Left ventricle myocardium inferior (tissue), 1 donor: ENCODE data around the gene STAC3. TPM values are rescaled to one million over a fixed set of nuclear protein-coding genes. Genes with fewer than 3 reads are reported as not detected.

ENCODE experiments used
- DNase-seq: peaks from one replicate; pipeline ENCODE4 v3.0.0-alpha.2; 2020
- H3K27ac ChIP-seq: fragments of 200-600 bp; replicated peaks from 2 replicates; pipeline ENCODE4 v1.8.0; 2021
- H3K27me3 ChIP-seq: fragments of 200-600 bp; 2 replicates; pipeline ENCODE4 v1.8.0; 2021; ENCODE audit warnings: low read depth
- H3K36me3 ChIP-seq: fragments of 200-600 bp; 2 replicates; pipeline ENCODE4 v1.8.0; 2021
- H3K4me1 ChIP-seq: fragments of 200-600 bp; 2 replicates; pipeline ENCODE4 v1.8.0; 2021
- H3K4me3 ChIP-seq: fragments of 200-600 bp; 2 replicates; pipeline ENCODE4 v1.8.0; 2021; ENCODE audit warnings: mild to moderate bottlenecking, moderate library complexity
- H3K9me3 ChIP-seq: fragments of 200-600 bp; replicated peaks from 2 replicates; pipeline ENCODE4 v1.8.0; 2021
- intact Hi-C: fragments of 100-400 bp; cut with micrococcal nuclease; formaldehyde crosslinking; loops from one replicate; pipeline ENCODE4 v1.11.0; 2022
- total RNA-seq: library from RNA; stranded (reverse); fragmentation: NEBNext Ultra II Directional; extraction: Animal tissue kit (Norgen Biotek cat#: 25700); gene quantifications from one replicate; pipeline ENCODE4 v1.2.1, GENCODE V29; 2021
- TF ChIP-seq, protein P1 (sequence below): fragments of 200-600 bp; IDR thresholded peaks from 2 replicates; pipeline ENCODE4 v1.8.0; 2021; ENCODE audit warnings: antibody characterized with exemption, mild to moderate bottlenecking, borderline replicate concordance
- donor health status: DM: no; HTN: yes; CAD: no; lungs with severe emphysema.

Gene STAC3
- total RNA-seq, 1 donor from 2014 or later, result 0.69 TPM

DNA sequence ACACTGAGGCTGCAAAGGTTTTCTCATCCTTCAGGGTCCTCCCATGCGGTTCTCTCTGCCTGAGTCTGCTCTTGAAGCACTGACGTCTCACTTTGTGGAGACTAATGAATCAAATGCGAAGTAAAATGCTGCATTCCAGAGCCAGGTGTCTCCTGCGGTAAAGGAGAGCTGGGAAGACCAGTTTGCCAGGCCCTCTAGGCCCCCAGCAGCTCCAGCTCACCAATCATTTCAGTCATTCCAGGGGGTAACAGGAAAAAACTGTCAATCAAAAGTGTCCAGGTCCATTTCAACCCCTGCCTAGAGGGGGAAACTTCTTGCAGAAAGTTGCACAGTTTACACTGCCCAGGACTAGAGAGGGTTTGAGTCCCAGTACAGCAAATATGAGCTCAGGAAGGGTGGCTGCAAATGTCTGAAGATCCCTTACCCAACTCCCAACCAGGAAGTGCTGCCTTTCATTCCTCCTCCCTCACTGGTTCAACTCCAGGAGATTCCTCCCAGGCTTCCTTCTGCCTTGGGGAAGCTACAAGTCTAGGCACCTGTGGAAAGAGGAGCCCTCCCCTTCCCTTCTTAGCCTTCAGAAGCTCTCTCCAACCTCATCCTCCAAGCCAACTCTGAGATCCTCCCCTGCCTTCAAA, 37.1 kb downstream of the STAC3 start:
- peaks cover 61% of the 10 kb centered on the region for H3K4me1 ChIP-seq
- H3K27ac ChIP-seq, result peak overlapping the region; percentile 29

GRCh38 chr12:57213058-57213715, 37.8 kb downstream of the STAC3 start:
- H3K36me3 ChIP-seq, result peaks cover 35% of the 10 kb centered on the region
- TF ChIP-seq, protein P1, sequence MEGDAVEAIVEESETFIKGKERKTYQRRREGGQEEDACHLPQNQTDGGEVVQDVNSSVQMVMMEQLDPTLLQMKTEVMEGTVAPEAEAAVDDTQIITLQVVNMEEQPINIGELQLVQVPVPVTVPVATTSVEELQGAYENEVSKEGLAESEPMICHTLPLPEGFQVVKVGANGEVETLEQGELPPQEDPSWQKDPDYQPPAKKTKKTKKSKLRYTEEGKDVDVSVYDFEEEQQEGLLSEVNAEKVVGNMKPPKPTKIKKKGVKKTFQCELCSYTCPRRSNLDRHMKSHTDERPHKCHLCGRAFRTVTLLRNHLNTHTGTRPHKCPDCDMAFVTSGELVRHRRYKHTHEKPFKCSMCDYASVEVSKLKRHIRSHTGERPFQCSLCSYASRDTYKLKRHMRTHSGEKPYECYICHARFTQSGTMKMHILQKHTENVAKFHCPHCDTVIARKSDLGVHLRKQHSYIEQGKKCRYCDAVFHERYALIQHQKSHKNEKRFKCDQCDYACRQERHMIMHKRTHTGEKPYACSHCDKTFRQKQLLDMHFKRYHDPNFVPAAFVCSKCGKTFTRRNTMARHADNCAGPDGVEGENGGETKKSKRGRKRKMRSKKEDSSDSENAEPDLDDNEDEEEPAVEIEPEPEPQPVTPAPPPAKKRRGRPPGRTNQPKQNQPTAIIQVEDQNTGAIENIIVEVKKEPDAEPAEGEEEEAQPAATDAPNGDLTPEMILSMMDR, result peak; percentile 94
- peak overlapping the region; percentile 53 for H3K27ac ChIP-seq
- DNase-seq, result peak; percentile 87
- peaks cover 37% of the 10 kb centered on the region for H3K27me3 ChIP-seq
- H3K4me3 ChIP-seq, result no peak overlapping the region
- no peaks in the 10 kb centered on the region for H3K9me3 ChIP-seq
- intact Hi-C loops, result no loop called here
- peaks cover 68% of the 10 kb centered on the region for H3K4me1 ChIP-seq

More for the DNA sequence above, 37.1 kb downstream of the STAC3 start:
- no peak for DNase-seq
- TF ChIP-seq, protein P1, result no peak
- H3K27me3 ChIP-seq, result peaks cover 44% of the 10 kb centered on the region
- intact Hi-C loops, result no loop called here
- peaks cover 34% of the 10 kb centered on the region for H3K36me3 ChIP-seq
- no peaks in the 10 kb centered on the region for H3K9me3 ChIP-seq
- H3K4me3 ChIP-seq, result no peak overlapping the region

DNA sequence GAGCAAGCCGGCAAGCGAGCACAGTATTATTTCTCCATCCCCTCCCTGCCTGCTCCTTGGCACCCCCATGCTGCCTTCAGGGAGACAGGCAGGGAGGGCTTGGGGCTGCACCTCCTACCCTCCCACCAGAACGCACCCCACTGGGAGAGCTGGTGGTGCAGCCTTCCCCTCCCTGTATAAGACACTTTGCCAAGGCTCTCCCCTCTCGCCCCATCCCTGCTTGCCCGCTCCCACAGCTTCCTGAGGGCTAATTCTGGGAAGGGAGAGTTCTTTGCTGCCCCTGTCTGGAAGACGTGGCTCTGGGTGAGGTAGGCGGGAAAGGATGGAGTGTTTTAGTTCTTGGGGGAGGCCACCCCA, 38.3 kb downstream of the STAC3 start:
- intact Hi-C loops, result no loop called here
- Histone ChIP-seq H3K36me3 (peaks cover 40% of the 10 kb centered on the region), H3K4me3 (no peak overlapping the region), H3K4me1 (peaks cover 72% of the 10 kb centered on the region), H3K9me3 (no peaks in the 10 kb centered on the region), H3K27me3 (peaks cover 32% of the 10 kb centered on the region), H3K27ac (peak overlapping the region; percentile 53)
- TF ChIP-seq, protein P1, result no peak
- no peak for DNase-seq

DNA sequence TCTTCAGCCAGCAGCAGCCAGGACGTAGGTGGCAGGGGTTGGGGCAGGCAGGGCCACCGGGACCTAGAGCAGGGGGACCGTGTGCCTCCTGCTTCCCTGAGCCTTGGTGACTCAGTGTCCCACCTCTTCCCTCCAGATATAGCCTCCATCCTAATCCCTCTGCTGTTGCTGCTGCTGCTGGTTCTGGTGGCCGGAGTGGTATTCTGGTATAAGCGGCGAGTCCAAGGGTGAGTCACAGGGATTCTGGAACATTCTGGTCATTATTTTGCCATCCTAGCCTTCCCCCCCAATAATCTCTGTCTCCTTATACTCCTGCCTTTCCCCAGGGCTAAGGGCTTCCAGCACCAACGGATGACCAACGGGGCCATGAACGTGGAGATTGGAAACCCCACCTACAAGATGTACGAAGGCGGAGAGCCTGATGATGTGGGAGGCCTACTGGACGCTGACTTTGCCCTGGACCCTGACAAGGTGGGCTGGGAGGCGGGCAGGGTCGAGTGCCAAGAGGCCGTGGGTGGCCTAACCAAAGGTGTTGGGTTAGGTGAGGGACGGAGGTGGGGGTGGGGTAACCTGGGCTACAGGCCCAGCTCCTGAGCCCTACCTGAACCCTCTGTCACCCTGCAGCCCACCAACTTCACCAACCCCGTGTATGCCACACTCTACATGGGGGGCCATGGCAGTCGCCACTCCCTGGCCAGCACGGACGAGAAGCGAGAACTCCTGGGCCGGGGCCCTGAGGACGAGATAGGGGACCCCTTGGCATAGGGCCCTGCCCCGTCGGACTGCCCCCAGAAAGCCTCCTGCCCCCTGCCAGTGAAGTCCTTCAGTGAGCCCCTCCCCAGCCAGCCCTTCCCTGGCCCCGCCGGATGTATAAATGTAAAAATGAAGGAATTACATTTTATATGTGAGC, 38.9 kb downstream of the STAC3 start:
- Histone ChIP-seq H3K27me3 (peaks cover 25% of the 10 kb centered on the region), H3K9me3 (no peaks in the 10 kb centered on the region), H3K4me3 (no peak overlapping the region), H3K27ac (peak overlapping the region; percentile 53), H3K36me3 (peaks cover 45% of the 10 kb centered on the region), H3K4me1 (peaks cover 70% of the 10 kb centered on the region)
- intact Hi-C loops, result no loop called here
- TF ChIP-seq, protein P1, result no peak
- no peak for DNase-seq

DNA sequence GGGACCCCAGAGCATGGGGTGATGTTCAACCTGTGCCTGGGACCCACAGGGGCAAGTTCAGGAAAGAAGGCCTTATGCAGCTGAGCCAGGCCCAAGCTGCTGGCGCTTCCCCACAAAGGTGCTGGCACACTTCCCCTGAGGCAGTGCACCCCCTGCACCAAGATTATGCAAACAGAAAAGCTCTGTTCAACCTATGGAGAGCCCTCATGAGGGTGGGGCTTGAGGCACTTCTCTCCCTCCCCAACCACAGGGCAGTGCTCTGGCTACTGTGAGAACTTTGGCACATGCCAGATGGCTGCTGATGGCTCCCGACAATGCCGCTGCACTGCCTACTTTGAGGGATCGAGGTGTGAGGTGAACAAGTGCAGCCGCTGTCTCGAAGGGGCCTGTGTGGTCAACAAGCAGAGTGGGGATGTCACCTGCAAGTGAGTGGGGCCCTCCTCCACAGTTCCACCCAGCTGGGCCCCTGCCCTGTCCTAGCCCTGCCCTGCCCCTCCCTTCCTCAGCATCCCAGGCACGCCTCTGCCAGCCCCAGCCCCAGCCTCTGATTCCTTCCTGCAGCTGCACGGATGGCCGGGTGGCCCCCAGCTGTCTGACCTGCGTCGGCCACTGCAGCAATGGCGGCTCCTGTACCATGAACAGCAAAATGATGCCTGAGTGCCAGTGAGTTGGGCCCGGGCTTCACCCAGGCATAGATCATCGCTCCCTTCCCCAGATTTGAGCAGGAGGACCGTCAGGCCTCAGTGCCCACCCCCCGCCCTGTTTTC, 39.9 kb downstream of the STAC3 start:
- intact Hi-C loops, result no loop called here
- H3K36me3 ChIP-seq, result peaks cover 55% of the 10 kb centered on the region
- TF ChIP-seq, protein P1, result no peak
- no peak for DNase-seq
- no peak overlapping the region for H3K27ac ChIP-seq
- peaks cover 17% of the 10 kb centered on the region for H3K27me3 ChIP-seq
- H3K9me3 ChIP-seq, result no peaks in the 10 kb centered on the region
- H3K4me1 ChIP-seq, result peaks cover 63% of the 10 kb centered on the region
- H3K4me3 ChIP-seq, result no peak overlapping the region
